DMS53 (cell line): Measurements from ENCODE around the gene MMP14.
"Not testable (repeated sequence)": the region's sequence is repeated elsewhere in the genome, so short reads cannot be mapped to it uniquely, and the experiment has no call there.

ENCODE experiments used
- DNase-seq: peaks from one replicate; lab custom pipeline; 2025; lab: John Stamatoyannopoulos, UW

The MMP14 gene

DNA sequence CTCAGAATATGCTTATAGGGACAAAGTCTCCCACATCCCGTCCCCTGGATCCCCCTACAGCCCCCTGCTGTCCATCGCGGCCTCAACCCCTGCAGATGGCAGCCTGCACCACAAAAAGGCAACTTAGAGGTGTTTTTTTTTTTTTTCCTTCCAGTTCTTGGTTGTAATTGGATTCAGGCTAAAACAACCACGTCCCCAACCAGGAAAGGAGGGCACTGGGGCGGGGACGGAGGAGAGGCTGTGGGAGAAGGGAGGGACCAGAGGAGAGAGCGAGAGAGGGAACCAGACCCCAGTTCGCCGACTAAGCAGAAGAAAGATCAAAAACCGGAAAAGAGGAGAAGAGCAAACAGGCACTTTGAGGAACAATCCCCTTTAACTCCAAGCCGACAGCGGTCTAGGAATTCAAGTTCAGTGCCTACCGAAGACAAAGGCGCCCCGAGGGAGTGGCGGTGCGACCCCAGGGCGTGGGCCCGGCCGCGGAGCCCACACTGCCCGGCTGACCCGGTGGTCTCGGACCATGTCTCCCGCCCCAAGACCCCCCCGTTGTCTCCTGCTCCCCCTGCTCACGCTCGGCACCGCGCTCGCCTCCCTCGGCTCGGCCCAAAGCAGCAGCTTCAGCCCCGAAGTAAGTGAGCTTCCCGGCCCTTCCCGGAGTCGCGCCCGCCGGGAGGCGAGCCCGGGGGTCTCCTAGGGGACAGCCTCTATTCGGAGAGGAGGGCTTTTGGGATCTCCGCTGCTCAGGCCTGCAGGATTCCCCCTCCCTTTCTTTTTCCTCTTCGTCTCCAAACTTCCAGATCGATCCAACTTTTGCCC is at the start of gene MMP14:
TSS of gene MMP14 (plus strand) at position 285 of the 813 bp plus-strand sequence. CDS start at position 518, 233 bp downstream.
- peak; percentile 26 for DNase-seq

DNA sequence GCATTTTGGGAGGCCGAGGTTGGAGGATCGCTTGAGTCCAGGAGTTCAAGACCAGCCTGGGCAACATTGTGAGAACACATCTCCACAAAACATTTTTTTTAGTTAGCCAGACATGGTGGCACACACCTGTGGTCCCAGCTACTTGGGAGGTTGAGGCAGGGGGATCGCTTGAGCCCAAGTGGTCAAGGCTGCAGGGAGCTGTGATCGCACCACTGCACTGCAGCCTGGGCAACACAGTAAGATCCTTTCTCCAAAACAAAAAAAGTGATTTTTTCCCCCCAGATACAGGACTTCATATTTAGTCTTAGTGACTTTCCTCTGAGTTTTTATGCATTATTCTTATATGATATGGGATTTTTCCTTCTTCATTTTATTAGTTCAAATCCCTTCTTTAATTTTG is 49.7 kb upstream of the MMP14 start:
- no peak for DNase-seq

DNA sequence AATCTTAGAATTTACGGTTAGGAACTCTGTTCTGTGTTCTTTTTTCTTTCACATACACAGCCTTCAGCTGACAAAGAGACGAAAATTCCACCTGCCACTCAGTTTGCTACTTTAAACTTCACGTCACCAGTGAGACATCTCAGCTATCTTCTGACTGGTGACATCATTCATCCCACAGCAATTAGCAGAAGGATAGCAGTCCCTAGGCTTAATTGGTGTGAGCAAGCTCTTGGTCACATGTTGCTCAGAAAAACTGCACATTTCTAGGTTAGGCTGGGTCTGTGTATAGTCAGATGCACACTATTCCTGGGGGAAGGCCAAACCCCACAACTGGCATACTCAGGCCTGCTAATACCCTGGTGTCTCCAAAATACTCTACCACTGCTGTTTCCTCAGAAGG is 45.1 kb upstream of the MMP14 start:
- DNase-seq, result no peak

DNA sequence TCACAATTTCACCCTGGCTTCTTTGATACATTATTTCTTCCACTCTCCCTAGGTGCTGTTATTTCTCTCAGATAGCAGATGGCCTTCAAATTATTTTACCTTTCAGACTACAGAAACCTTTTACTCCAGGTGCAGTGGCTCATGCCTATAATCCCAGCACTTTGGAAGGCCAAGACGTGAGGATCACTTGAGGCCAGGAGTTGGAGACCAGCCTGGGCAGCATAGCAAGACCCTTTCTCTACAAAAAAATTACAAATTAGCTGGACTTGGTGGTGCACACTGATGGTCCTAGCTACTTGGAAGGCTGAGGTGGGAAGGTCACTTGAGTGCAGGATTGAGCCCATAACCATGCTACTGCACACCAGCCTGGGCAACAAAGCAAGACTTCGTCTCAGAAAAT is 44.2 kb upstream of the MMP14 start:
- DNase-seq, result no peak

DNA sequence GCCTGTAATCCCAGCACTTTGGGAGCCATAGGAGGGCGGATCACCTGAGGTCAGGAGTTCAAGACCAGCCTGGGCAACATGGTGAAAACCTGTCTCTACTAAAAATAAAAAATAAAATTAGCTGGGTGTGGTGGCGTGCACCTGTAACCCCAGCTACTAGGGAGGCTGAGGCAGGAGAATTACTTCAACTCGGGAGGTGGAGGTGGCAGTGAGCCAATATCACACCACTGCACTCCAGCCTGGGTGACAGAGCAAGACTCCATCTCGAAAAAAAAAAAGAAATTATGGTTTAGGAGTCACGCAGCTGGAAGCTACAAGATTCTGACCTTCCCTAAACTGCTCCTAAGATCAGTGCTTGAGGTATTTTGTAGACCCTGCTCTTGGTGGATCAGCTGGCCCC is 42.8 kb upstream of the MMP14 start:
- DNase-seq, result not testable (repeated sequence)

DNA sequence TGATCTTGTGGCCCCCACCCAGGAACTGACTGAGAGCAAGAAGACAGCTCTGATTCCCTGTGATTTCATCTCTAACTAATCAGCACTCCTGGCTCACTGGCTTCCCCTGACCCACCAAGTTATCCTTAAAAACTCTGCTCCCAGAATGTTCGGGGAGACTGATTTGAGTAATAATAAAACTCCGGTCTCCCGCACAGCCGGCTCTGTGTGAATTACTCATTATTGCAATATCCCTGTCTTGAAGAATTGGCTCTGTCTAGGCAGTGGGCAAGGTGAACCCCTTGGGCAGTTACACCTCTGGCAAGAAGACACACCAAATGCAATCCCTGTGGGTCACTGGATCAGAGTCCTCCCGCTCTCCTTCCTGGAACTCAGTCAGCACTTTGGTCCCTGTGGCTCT is 42.4 kb upstream of the MMP14 start:
- DNase-seq, result no peak

DNA sequence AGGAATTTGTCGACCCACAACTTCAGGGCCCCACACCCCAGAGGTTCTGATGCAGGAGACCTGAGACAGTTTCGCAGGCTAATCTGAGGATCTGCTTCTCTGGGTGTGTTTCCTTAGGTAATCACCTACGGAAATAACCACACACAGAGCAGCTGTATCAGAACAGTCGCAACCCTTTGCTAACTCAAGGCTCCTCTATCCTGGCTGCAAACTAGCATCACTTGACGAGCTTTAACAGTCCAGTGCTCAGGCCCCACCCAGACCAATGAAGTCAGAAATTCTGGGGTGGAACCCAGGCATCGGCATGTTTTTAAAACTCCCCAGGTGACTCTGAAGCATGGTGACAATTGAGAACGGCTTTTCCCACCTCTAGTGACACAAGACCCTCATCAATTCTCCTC is 41.8 kb upstream of the MMP14 start:
- no peak for DNase-seq

DNA sequence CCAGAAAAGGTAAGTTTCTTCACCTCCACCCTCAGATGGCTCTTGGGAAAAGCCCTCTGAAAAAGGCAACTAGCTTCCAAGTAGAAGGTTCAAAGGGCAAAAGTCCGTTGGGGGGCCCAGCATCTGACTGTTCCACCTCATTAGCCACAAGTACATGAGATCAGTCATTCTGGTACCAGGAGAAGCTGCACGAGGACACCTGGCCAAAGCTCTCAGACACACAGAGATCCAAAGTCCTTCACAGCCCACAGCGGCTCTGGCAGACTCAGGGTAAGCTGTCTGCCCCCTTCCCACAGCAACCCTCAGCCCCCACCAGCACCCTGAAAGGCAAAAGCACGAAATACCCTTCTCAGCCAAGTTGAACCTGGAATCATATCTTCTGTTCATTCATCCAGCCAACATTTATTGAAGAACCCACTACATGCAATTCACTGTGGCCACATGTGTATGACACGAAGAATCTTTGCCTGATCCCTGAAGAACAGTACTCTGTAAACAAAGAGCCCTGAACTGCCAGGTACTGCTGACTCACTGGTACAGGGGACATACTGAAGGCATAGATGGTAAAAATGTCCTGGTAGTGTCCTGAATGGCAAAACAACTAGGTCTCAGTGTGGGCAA is 40.2 kb upstream of the MMP14 start:
- peak; percentile 49 for DNase-seq

DNA sequence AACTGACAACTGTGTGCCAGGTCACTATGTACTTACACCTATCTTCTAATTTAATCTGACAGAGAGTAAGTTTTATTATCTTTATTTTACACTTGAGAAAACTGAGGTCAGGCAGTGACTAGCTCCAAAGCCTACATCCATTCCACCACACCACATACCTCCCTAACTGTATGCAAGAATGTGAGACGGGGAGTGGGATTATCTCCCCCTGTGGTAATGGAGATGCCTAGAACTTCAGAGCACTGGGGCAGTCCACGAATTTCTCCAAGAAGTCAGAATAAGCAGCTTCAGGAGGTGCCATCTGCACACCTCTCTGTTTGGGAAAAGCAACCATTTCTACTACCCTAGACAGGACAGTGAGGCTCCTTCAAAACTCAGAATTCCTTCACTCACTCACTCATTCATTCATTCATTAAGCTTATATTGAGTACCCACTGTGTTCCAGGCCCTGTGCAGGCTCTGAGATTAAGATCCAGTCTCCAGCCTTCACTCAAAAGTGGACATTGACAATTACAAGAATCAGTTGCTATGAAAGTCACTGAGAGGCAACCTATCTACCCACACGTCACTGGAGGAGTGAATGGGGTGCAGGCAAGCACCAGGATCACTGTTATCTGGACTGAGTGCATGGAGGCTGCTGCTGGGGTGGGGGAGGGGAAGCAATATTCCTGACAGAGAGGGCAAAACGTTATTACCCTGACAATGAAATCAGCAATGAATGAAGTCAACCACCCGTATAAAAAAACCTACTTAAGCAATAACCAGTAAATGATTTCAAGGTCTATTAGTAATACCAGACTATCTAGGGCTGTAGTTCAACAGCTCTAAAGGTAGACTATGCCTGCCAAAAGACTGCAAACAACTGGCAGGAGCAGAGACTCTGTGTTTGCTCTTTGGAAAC is 39.1 kb upstream of the MMP14 start:
- DNase-seq, result no peak

DNA sequence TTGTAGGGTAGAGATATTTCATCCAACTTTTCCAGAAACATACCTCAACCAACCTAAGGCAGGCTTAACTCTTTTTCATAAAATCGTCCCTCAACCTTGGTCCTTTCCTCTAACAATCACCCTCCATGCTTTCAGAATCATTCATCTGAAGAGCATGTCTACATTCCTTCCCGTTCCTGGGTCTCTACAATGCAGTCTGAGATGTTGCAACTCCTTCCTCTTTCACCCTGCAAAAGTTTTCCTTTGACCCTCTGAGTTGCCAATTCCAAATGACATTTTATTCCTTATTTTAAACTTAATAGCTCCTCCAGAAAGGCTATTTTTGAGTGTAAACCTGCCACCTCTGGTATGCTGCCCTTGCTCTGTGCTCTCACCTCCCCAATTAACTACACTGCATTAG is 37.9 kb upstream of the MMP14 start:
- no peak for DNase-seq

DNA sequence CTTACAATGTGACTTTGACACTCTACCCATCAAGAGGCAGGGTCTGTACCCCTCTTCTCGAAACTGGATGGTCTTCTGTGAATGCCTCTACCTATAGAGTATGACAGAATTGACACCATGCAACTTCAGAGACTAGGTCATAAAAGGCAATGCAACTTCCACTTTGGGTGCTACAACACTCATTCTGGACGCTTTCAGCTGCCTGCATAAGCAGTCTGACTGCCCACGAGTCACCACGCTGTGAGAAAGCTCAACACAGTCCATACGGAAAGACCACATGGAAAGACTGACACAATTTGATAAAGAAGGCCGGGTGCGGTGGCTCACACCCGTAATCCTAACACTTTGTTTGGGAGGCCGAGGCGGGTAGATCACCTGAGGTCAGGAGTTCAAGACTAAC is 36.0 kb upstream of the MMP14 start:
- no peak for DNase-seq

DNA sequence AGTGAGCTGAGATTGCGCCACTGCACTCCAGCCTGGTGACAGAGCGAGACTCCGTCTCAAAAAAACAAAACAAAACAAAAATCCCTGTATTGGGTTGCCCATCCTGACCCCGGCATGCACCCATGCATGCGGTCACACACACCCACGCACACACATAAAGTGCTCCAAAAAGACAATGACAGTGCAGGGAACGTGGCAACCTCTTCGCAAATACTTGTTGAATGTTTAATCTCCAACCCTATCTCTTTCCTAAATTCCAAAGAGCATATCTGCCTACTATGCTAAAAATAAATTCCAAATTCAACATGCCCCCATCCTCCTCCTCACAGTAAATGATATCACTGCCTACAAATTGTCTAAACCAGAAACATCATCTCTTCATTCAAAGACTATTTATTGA is 34.7 kb upstream of the MMP14 start:
- no peak for DNase-seq

DNA sequence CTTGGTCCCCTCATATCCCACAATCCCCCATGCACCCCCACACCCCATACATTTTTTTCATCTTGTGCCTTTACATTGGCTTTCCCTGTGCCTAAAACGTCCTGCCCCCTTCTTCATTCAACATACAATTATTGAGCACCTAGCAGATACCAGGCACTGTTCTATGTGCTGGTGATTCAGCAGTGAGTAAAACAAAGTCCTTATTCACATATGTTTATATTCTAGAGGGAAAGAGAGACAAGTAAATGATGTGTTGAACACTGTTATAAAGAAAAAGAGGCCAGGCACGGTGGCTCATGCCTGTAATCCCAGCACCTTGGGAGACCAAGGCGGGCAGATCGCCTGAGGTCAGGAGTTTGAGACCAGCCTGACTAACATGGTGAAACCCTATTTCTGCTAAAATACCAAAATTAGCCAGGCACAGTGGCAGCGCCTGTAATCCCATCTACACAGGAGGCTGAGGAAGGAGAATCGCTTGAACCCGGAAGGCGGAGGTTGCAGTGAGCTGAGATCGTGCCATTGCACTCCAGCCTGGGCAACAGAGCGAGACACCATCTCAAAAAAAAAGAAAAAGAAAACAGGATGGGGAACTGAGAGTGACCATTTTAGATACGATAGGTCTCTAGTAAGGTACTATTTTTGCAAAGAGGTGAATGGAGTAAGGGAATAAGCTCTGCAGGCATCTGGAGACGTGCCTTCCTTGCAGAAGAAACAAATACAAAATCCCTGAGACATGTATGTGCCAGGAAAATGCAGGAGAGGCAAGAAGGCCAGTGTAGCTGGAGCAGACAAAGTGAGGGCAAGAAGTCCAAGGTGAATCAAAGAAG is 33.3 kb upstream of the MMP14 start:
- DNase-seq, result no peak

DNA sequence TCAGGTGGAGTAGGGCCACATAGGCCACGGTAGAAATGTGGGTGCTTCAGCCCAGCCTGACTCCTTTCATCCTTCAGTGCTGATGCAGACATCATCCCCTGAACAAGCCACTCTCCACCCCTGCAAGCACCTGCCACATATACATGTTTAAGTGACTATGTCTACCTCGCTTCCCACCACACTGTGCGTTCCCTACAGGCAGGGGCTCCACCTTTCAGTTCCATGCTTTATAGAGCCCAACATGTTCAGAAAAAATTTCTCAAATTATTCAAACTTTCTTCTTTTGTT is 32.8 kb upstream of the MMP14 start:
- no peak for DNase-seq

DNA sequence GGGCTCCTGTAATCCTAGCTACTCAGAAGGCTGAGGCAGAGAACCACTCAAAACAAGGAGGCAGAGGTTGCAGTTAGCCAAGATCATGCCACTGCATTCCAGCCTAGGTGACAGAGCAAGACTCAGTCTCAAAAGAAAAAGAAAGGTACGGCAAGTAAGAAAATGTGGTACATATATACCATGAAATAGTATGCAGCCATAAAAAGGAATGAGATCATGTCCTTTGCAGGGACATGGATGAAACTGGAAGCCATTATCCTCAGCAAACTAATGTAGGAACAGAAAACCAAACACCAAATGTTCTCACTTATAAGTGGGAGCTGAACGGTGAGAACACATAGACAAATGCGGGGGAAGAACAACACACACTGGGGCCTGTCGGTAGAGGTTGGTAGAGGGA is 31.1 kb upstream of the MMP14 start:
- DNase-seq, result not testable (repeated sequence)

DNA sequence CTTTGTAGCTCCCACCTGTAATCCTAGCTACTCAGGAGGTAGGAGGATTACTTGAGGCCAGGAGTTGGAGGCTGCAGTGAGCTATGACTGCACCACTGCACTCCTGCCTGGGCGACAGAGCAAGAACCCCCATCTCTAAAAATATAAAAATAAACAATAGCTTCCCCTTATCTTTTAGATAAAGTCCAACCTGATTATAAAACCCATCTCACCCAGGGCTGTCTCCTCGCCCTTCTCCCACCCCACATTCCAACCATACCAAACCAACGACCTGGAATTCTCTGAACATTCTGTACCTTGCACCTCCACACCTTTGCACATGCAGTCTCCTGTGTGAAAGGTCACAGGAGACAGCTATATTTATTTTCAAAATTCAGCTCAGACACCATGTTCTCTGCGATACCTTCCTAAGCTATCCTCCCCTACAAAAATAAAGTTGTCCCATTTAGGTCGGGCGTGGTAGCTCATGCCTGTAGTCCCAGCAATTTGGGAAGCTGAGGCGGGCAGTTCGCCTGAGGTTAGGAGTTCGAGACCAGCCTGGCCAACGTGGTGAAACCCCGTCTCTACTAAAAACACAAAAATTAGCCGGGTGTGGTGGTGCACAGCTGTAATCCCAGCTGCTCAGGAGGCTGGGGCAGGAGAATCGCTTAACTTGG is 28.8 kb upstream of the MMP14 start:
- no peak for DNase-seq

DNA sequence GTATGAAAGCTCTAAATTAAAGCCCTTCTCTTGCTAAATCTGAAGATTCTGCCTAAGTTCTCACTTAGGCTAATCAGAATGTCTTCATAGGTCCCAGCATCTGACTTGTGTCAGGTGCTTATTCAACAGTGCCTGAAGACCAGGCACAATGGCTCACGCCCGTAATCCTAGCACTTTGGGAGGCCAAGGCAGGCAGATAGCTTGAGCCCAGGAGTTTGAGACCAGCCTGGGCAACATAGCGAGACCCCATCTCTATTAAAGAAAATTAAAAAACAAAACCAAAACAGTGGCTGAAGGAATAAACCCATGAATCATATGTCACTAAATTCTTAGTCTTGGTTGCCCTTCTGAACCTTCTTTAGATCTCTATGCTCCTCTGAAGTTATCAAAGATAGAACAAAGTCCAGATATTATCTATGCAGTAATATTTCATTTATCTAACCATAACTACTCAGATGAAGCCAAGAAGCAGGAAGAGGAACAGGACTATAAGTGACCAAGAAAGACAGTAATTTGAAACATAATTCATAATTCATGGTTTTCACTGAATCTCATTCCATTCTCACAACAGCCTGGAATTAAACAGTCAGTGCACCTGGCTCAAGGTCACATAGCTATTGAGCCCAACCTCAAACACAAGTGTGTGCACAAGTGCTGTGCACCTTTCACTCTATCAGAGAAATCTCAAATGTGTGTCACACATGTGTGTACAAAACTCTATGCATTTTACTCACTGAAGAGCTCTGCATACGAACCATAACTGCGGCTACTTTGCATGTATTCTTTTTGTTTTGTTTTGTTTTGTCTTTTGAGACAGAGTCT is 27.8 kb upstream of the MMP14 start:
- no peak for DNase-seq

DNA sequence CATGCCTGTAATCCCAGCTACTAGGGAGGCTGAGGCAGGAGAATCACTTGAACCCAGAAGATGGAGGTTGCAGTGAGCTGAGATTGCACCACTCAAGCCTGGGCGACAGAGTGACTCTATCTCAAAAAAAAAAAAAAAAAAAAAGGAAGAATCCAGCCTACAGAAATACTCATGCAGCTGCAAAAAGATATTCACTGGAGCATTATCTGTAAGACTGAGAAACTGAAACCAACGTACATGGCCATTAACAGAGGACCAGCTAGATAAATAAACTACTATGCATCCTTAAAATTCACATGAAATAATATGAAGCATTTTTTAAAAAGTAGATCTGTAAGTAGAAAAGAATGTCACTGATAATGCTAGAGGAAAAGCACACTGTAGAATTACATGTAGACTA is 24.7 kb upstream of the MMP14 start:
- DNase-seq, result no peak

DNA sequence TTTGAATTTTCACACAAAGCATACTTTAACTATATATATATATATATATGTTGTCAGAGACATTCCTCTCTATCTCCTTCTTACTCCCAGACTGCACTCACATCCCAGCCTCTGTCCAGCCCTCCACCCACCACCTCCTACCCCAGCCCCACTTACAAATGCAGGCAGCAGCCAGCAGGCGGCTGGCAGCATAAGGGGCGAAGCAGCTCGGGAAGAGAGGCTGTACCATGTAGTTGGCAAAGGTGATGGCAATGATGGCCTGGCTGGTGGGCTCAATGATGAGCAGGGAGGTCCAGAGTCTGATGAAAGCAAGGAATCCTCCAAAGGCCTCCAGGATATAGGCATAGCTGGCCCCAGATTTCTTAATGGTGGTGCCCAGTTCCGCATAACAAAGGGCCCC is 23.6 kb upstream of the MMP14 start:
- DNase-seq, result no peak

DNA sequence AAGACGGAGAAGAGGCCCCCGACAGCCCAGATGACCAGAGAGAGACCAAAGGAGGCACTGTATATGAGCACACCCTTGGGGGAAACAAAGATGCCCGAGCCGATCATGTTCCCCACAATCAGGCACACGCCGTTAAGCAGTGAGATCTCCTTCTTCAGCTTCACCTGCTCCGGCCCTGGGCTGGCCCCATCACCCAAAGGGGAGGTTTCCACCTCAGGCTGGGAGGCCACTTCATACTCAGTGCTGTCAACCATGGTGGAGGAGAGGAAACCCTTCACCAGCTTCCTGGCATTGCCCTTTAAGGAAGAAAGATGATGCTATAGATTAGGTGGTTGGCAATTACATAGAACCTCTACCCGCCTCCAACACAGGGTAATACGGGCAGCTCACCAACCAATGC is 23.2 kb upstream of the MMP14 start:
- no peak for DNase-seq

DNA sequence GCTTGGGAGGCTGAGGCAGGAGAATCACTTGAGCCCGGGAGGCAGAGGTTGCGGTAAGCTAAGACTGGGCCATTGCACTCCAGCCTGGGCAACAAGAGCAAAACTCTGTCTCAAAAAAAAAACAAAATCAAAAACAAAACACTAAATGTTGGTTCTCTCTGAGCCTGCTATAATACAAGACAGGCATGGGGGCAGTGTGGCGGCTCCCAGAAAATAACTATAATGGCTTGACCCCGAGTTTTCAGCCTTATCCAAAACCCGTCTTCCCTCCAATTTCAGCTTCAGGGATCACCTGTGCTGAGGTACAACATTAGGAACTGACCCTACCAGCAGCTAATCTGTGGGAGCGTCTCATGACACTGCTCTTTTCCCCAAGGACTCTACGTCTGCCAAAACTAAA is 22.0 kb upstream of the MMP14 start:
- DNase-seq, result no peak
